K562 (cell line): ENCODE data around the gene ZNF581. TPM values are rescaled to one million over a fixed set of nuclear protein-coding genes. Genes with fewer than 3 reads are reported as not detected.
A peak's percentile ranks its signal among the peaks of the same experiment; 100 is the strongest.

Experiments used
- ARID1B ChIP-seq: fragments of 450-650 bp; IDR thresholded peaks from 2 replicates; pipeline ENCODE4 v1.6.1; 2016; ENCODE audit warnings: antibody characterized with exemption, mild to moderate bottlenecking, inconsistent platforms
- ASH1L ChIP-seq: fragments of 450-650 bp; IDR thresholded peaks from 2 replicates; pipeline ENCODE4 v1.6.1; 2018; ENCODE audit warnings: borderline replicate concordance, mild to moderate bottlenecking, low read depth; ENCODE audit not compliant: partially characterized antibody
- ELF4 ChIP-seq: fragments of 450-650 bp; formaldehyde crosslinking; IDR thresholded peaks from 2 replicates; pipeline ENCODE4 v1.4.0; 2022; ENCODE audit warnings: missing genetic modification characterization
- FOS ChIP-seq: IDR thresholded peaks from 3 replicates; pipeline ENCODE4 v1.6.1; 2011; ENCODE audit not compliant: insufficient read length; ENCODE audit errors: extremely low read depth
- FOSL1 ChIP-seq: fragments of 200-800 bp; sonication (Bioruptor generic); conservative IDR thresholded peaks from 2 replicates; pipeline ENCODE4 v1.6.1; 2016; ENCODE audit warnings: missing genetic modification characterization, missing compliant biosample characterization
- FOXA3 ChIP-seq, 2 experiments: fragments of 450-650 bp in 1 of 2; sonication (generic) in 1 of 2; formaldehyde crosslinking; IDR thresholded peaks in 1 of 2; conservative IDR thresholded peaks in 1 of 2; 2 replicates each; pipeline versions ENCODE4 v1.4.0 to v1.8.0; 2020 to 2022; ENCODE audit warnings: mild to moderate bottlenecking in 2 of 2, missing genetic modification reagents in 1 of 2
- HDAC3 ChIP-seq: fragments of 450-650 bp; IDR thresholded peaks from 2 replicates; pipeline ENCODE4 v1.6.1; 2018; ENCODE audit warnings: borderline replicate concordance, mild to moderate bottlenecking, moderate library complexity; ENCODE audit not compliant: partially characterized antibody
- HIVEP1 ChIP-seq: fragments of 250-450 bp; sonication (Bioruptor Pico); IDR thresholded peaks from 2 replicates; pipeline ENCODE4 v1.4.0; 2020; ENCODE audit warnings: mild to moderate bottlenecking
- HSF4 ChIP-seq: fragments of 250-450 bp; sonication (Bioruptor Pico); IDR thresholded peaks from 2 replicates; pipeline ENCODE4 v2.1.2; 2022; ENCODE audit warnings: mild to moderate bottlenecking, moderate library complexity, borderline replicate concordance
- KDM2B ChIP-seq: fragments of 250-450 bp; sonication (Bioruptor Pico); IDR thresholded peaks from 2 replicates; pipeline ENCODE4 v1.8.0; 2021; ENCODE audit warnings: mild to moderate bottlenecking, moderate library complexity
- MBD2 ChIP-seq: sonication (generic); IDR thresholded peaks from 2 replicates; pipeline ENCODE4 v1.6.1; 2016; ENCODE audit warnings: low read depth, borderline replicate concordance
- NONO ChIP-seq, 2 experiments: fragments of 200-400 bp in 1 of 2; fragments of 450-650 bp in 1 of 2; formaldehyde crosslinking in 1 of 2; IDR thresholded peaks; 2 replicates each; pipeline ENCODE4 v1.6.1; 2017; ENCODE audit warnings: low read depth in 2 of 2, mild to moderate bottlenecking in 2 of 2, moderate library complexity in 2 of 2, low read length in 1 of 2
- NR2F6 ChIP-seq: fragments of 450-650 bp; formaldehyde crosslinking; IDR thresholded peaks from 2 replicates; pipeline ENCODE4 v1.4.0; 2020; ENCODE audit warnings: mild to moderate bottlenecking
- POLR2G ChIP-seq: fragments of 200-400 bp; formaldehyde crosslinking; IDR thresholded peaks from 2 replicates; pipeline ENCODE4 v1.6.1; 2017; ENCODE audit warnings: low read depth, mild to moderate bottlenecking, antibody characterized with exemption, low read length, moderate library complexity
- RBFOX2 ChIP-seq: fragments of 200-400 bp; formaldehyde crosslinking; IDR thresholded peaks from 2 replicates; pipeline ENCODE4 v1.6.1; 2017; ENCODE audit warnings: low read depth, mild to moderate bottlenecking, low read length, moderate library complexity
- SMARCC2 ChIP-seq: fragments of 450-650 bp; IDR thresholded peaks from 2 replicates; pipeline ENCODE4 v1.6.1; 2017; ENCODE audit warnings: antibody characterized with exemption, moderate library complexity, mild to moderate bottlenecking, low read depth
- TAF7 ChIP-seq: fragments of 450-650 bp; IDR thresholded peaks from 2 replicates; pipeline ENCODE4 v1.6.1; 2016; ENCODE audit warnings: missing genetic modification characterization, missing compliant biosample characterization
- ZFP1 ChIP-seq: fragments of 450-650 bp; formaldehyde crosslinking; IDR thresholded peaks from 2 replicates; pipeline ENCODE4 v1.4.0; 2020; ENCODE audit warnings: mild to moderate bottlenecking, mixed read lengths
- ZNF699 ChIP-seq: fragments of 250-450 bp; sonication (Bioruptor Pico); IDR thresholded peaks from 2 replicates; pipeline ENCODE4 v1.8.0; 2021; ENCODE audit warnings: mild to moderate bottlenecking, moderate library complexity; ENCODE audit not compliant: insufficient replicate concordance
- ZNF766 ChIP-seq: fragments of 200-800 bp; sonication (Bioruptor generic); conservative IDR thresholded peaks from 2 replicates; pipeline ENCODE4 v1.6.1; 2016; ENCODE audit warnings: missing genetic modification characterization, missing compliant biosample characterization
- polyA plus RNA-seq, 8 experiments: library from polyadenylated mRNA; depleted of rRNA in 4 of 8; stranded (reverse) in 5 of 8; unstranded in 3 of 8; fragments of >200 nt; fragmentation: Nextera tagmentation in 2 of 8; fragmentation: Illumina TruSeq in 1 of 8; extraction: Ambion mirVana in 2 of 8; extraction: Trizol in 1 of 8; gene quantifications; 2 replicates each; pipeline versions ENCODE4 v1.2.1 to v1.2.3, GENCODE V29; 2011 to 2014; ENCODE audit warnings: inconsistent platforms in 1 of 8, missing spikeins in 1 of 8
- total RNA-seq, 7 experiments: library from RNA; depleted of rRNA in 6 of 7; stranded (reverse); fragments of >200 nt in 6 of 7; fragmentation: Illumina TruSeq in 2 of 7; extraction: Trizol in 2 of 7; gene quantifications; 2 replicates each; pipeline versions ENCODE4 v1.2.1 to v1.2.3, GENCODE V29; 2011 to 2021; ENCODE audit warnings: low replicate concordance in 1 of 7
- TF ChIP-seq, protein P1 (sequence below): sonication (generic); formaldehyde crosslinking; IDR thresholded peaks from 2 replicates; pipeline ENCODE4 v1.8.0; 2022; ENCODE audit warnings: missing genetic modification reagents, mild to moderate bottlenecking, moderate library complexity, borderline replicate concordance
- TF ChIP-seq, protein P2 (sequence below): fragments of 450-650 bp; IDR thresholded peaks from 2 replicates; pipeline ENCODE4 v1.6.1; 2016; ENCODE audit warnings: mild to moderate bottlenecking
- TF ChIP-seq, protein P3 (sequence below): fragments of 250-450 bp; sonication (Bioruptor Pico); IDR thresholded peaks from 2 replicates; pipeline ENCODE4 v1.4.0; 2020; ENCODE audit warnings: mild to moderate bottlenecking

ZNF581 gene
- total and polyA plus RNA-seq, 9 of the 15 experiments (the other 6 are each of a cell fraction or from before 2014, with no cell fraction given): 2.4 to 39.4 (median 15.4) TPM

DNA sequence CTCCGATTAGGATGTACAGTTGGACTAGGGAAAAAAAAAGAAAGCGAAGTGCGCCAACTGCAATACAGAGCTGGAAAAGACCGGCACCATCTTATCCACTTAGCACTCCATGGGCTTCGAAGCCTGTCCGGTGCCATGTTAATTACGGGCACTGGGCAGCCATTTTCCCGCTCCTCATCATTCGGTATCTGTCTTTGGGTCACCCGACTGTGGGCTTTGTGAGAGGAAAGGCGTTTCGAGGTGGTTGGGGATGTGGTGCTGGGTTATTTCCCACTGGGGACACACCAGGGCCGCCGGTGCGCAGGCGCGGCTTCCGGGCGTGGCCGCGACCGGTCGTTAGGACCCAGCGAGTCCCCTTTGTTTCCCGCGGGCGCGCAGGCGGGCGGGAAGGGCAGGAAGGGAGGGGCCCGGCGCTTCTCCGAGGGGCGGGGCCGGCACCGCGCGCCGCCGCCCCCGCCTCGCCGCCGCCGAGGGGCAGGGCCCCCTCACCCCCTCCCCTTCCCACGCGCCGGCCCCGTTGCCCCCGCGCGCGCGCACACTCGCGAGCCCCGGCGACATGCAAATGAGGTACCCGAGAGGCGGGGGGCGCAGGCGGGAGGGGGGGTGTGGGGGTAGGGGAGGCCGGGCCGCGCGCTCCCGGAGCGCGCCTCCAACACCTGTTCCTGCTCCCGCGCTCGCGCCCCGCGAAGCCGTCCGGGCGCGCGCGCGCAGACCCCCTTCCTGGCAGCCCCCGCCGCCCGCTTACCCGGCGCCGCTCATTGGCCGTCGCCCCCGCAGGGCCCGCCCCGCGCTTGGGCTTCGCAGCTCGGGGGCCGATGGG is 43.4 kb upstream of the ZNF581 start, which contains the start of gene ZNF524 (continued):
- TF ChIP-seq ZNF699 (CRISPR knock-in tag): no peak
- TF ChIP-seq ASH1L: no peak
- no peak for TF ChIP-seq HIVEP1
- no peak for TF ChIP-seq HSF4 (CRISPR knock-in tag)
- TF ChIP-seq ARID1B: peak; percentile 20; the same call in 1 of the 2 replicates
- no peak for TF ChIP-seq ZFP1
- no peak for TF ChIP-seq ELF4 (CRISPR knock-in tag)
- no peak for TF ChIP-seq FOS
- TF ChIP-seq, protein P1, sequence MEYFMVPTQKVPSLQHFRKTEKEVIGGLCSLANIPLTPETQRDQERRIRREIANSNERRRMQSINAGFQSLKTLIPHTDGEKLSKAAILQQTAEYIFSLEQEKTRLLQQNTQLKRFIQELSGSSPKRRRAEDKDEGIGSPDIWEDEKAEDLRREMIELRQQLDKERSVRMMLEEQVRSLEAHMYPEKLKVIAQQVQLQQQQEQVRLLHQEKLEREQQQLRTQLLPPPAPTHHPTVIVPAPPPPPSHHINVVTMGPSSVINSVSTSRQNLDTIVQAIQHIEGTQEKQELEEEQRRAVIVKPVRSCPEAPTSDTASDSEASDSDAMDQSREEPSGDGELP (CRISPR knock-in tag): no peak; the same call in 1 of the 2 replicates
- TF ChIP-seq RBFOX2: peak; percentile 69
- TF ChIP-seq, protein P2, sequence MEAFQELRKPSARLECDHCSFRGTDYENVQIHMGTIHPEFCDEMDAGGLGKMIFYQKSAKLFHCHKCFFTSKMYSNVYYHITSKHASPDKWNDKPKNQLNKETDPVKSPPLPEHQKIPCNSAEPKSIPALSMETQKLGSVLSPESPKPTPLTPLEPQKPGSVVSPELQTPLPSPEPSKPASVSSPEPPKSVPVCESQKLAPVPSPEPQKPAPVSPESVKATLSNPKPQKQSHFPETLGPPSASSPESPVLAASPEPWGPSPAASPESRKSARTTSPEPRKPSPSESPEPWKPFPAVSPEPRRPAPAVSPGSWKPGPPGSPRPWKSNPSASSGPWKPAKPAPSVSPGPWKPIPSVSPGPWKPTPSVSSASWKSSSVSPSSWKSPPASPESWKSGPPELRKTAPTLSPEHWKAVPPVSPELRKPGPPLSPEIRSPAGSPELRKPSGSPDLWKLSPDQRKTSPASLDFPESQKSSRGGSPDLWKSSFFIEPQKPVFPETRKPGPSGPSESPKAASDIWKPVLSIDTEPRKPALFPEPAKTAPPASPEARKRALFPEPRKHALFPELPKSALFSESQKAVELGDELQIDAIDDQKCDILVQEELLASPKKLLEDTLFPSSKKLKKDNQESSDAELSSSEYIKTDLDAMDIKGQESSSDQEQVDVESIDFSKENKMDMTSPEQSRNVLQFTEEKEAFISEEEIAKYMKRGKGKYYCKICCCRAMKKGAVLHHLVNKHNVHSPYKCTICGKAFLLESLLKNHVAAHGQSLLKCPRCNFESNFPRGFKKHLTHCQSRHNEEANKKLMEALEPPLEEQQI: no peak
- no peak; a peak in 1 of 4 replicates for TF ChIP-seq NONO (IDR thresholded peaks at IDR 0.05; ENCODE audit: low read depth in 2 of 2, low read length in 1 of 2)
- TF ChIP-seq, protein P3, sequence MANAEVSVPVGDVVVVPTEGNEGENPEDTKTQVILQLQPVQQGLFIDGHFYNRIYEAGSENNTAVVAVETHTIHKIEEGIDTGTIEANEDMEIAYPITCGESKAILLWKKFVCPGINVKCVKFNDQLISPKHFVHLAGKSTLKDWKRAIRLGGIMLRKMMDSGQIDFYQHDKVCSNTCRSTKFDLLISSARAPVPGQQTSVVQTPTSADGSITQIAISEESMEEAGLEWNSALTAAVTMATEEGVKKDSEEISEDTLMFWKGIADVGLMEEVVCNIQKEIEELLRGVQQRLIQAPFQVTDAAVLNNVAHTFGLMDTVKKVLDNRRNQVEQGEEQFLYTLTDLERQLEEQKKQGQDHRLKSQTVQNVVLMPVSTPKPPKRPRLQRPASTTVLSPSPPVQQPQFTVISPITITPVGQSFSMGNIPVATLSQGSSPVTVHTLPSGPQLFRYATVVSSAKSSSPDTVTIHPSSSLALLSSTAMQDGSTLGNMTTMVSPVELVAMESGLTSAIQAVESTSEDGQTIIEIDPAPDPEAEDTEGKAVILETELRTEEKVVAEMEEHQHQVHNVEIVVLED (CRISPR knock-in tag): peak; percentile 71
- TF ChIP-seq HDAC3: no peak
- peak; percentile 94 for TF ChIP-seq ZNF766 (CRISPR knock-in tag)
- peak; percentile 81 for TF ChIP-seq POLR2G
- TF ChIP-seq FOSL1 (tag): peak; percentile 53
- no peak for TF ChIP-seq FOXA3 (CRISPR knock-in tag; conservative IDR thresholded peaks at IDR 0.05 in 1 of 2, IDR thresholded peaks at IDR 0.05 in 1 of 2)
- TF ChIP-seq MBD2: no peak; the same call in 1 of the 2 replicates
- no peak for TF ChIP-seq NR2F6
- peak; percentile 91 for TF ChIP-seq TAF7 (tag)
- no peak for TF ChIP-seq KDM2B (CRISPR knock-in tag)
- no peak for TF ChIP-seq SMARCC2
